Measurements from ENCODE around the gene LRBA.

DNA sequence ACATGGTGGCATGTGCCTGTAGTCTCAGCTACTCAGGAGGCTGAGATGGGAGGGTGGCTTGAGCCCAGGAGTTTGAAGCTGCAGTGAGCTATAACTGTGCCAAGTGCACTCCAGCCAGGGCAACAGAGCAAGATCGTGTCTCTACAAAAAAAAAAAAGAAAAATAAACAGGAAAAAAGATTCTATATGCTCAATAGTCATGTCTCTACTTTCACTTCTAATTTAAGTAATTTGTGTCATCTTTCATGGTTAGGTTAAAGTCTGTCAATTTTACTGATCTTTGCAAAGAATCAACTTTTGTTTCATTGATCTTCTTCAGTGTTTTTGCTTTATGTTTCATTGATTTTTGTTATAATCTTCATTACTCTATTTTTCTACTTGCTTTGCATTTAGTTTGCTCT lies 539.3 kb downstream of the LRBA start:
- TF ChIP-seq POLR2A (IDR thresholded peaks at IDR 0.05): no peak
- TF ChIP-seq, protein P1, sequence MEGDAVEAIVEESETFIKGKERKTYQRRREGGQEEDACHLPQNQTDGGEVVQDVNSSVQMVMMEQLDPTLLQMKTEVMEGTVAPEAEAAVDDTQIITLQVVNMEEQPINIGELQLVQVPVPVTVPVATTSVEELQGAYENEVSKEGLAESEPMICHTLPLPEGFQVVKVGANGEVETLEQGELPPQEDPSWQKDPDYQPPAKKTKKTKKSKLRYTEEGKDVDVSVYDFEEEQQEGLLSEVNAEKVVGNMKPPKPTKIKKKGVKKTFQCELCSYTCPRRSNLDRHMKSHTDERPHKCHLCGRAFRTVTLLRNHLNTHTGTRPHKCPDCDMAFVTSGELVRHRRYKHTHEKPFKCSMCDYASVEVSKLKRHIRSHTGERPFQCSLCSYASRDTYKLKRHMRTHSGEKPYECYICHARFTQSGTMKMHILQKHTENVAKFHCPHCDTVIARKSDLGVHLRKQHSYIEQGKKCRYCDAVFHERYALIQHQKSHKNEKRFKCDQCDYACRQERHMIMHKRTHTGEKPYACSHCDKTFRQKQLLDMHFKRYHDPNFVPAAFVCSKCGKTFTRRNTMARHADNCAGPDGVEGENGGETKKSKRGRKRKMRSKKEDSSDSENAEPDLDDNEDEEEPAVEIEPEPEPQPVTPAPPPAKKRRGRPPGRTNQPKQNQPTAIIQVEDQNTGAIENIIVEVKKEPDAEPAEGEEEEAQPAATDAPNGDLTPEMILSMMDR (IDR thresholded peaks at IDR 0.05): no peak

Measured in breast epithelium (tissue), 3 donors.